HG02884 (cell line): ENCODE data around the gene OVCA2.

Experiments used
- ATAC-seq: cut with Tn5 transposase; IDR thresholded peaks from one replicate; pipeline ENCODE4 v1.9.1; 2021; ENCODE audit warnings: mild to moderate bottlenecking, moderate library complexity; ENCODE audit not compliant: unreplicated experiment

Gene OVCA2

GRCh38 chr17:2030779-2031163 is 11.1 kb upstream of the OVCA2 start:
- ATAC-seq, result no peak

GRCh38 chr17:2033153-2033552 is 8.7 kb upstream of the OVCA2 start:
- ATAC-seq, result no peak

- ATAC-seq, result no peak
These were observed 7.7 kb upstream of the OVCA2 start for GRCh38 chr17:2034157-2034556.

- ATAC-seq, result no peak
These were observed 6.8 kb upstream of the OVCA2 start for GRCh38 chr17:2034806-2035540.

- ATAC-seq, result no peak
These were observed 6.0 kb upstream of the OVCA2 start for GRCh38 chr17:2035541-2036488.

GRCh38 chr17:2037155-2037554 is 4.7 kb upstream of the OVCA2 start:
- no peak for ATAC-seq

- no peak for ATAC-seq
These were observed 1.5 kb upstream of the OVCA2 start for GRCh38 chr17:2040219-2040827.

- ATAC-seq, result no peak
These were observed 771 bp upstream of the OVCA2 start for GRCh38 chr17:2040942-2041560.

GRCh38 chr17:2042390-2042847 is 597 bp downstream of the OVCA2 start:
- no peak for ATAC-seq

GRCh38 chr17:2042933-2043332 is 1.1 kb downstream of the OVCA2 start:
- ATAC-seq, result no peak

- no peak for ATAC-seq
These were observed 2.0 kb downstream of the OVCA2 start for GRCh38 chr17:2043785-2044184.

GRCh38 chr17:2044263-2044894 is 2.6 kb downstream of the OVCA2 start:
- no peak for ATAC-seq

GRCh38 chr17:2047590-2047989 is 5.8 kb downstream of the OVCA2 start:
- ATAC-seq, result no peak

- no peak for ATAC-seq
These were observed 7.0 kb downstream of the OVCA2 start for GRCh38 chr17:2048805-2049204.

- peak; percentile 43 for ATAC-seq
These were observed 7.8 kb downstream of the OVCA2 start for GRCh38 chr17:2049333-2050299.

GRCh38 chr17:2050300-2051060 is 8.7 kb downstream of the OVCA2 start:
- peak; percentile 4 for ATAC-seq

GRCh38 chr17:2051061-2051932 is 9.5 kb downstream of the OVCA2 start:
- no peak for ATAC-seq
